Fibroblast of mammary gland (primary cell): ENCODE results near the gene DQX1.

Experiments used
- DNase-seq: peaks from one replicate; pipeline ENCODE4 v3.0.0-alpha.2; 2010; ENCODE audit warnings: low read depth
- H3K4me3 ChIP-seq: 2 replicates; pipeline ENCODE4 v1.5.1; 2011; ENCODE audit warnings: low read depth, mild to moderate bottlenecking, low read length, moderate library complexity; ENCODE audit not compliant: control insufficient read depth
- CTCF ChIP-seq: conservative IDR thresholded peaks from 2 replicates; pipeline ENCODE4 v1.5.1; 2011; ENCODE audit warnings: low read depth, low read length, inconsistent platforms; ENCODE audit not compliant: control insufficient read depth, insufficient read depth

The DQX1 gene

GRCh38 chr2:74560591-74560990, 34.6 kb upstream of the DQX1 start:
- DNase-seq = no peak
- TF ChIP-seq CTCF = no peak

GRCh38 chr2:74559912-74560311, 33.9 kb upstream of the DQX1 start:
- no peak for DNase-seq
- no peak overlapping the region for H3K4me3 ChIP-seq
- TF ChIP-seq CTCF = no peak

More at GRCh38 chr2:74560591-74560990, 34.6 kb upstream of the DQX1 start:
- no peak overlapping the region for H3K4me3 ChIP-seq

GRCh38 chr2:74558284-74559230, 32.5 kb upstream of the DQX1 start:
- no peak for DNase-seq
- no peak overlapping the region for H3K4me3 ChIP-seq
- TF ChIP-seq CTCF = no peak

- H3K4me3 ChIP-seq = no peak overlapping the region
- no peak for DNase-seq
- no peak for TF ChIP-seq CTCF
Observed at GRCh38 chr2:74556831-74557370, 30.9 kb upstream of the DQX1 start.

- DNase-seq = no peak
- no peak overlapping the region for H3K4me3 ChIP-seq
Observed at GRCh38 chr2:74556159-74556558, 30.1 kb upstream of the DQX1 start.

GRCh38 chr2:74555610-74556103, 29.6 kb upstream of the DQX1 start:
- no peak for DNase-seq
- peak overlapping the region; percentile 98 for H3K4me3 ChIP-seq
- no peak for TF ChIP-seq CTCF

More at GRCh38 chr2:74556159-74556558, 30.1 kb upstream of the DQX1 start:
- TF ChIP-seq CTCF = no peak
